ENCODE data around the gene CPA3.

Gene CPA3

DNA sequence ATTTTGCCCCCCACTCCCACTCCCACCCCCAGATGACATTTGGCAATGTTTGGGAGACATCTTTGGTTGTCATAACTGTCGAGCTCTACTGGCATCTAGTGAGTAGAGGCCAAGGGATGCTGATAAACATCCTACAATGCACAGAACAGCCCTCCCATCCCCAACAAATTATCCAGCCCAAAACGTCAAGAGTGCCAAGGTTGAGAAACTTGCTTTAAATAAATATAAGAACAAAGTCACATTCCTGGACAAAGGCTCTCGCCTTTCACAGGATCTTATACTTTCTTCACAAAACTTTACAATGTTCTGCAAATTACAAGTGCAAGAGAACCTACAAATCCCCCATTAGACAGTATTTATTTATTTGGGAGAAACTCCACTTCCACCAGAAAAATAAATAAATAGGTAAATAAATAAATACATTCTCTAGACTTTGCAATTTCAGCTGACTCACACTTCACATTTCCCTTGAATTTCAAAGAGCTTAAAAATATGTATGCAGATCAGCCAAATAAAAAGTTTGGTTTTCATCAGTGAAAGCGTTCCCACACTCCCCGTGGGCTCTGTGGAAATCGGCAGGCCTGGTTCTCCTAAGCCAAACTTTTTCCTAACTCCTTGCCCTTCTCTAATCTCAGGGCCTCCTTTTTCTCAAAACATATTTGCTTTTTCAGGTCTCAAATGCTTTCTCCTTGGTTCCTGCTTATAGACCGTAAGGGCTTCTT is 12.7 kb upstream of the CPA3 start:
- no peak for DNase-seq (ENCODE audit: low read depth in 1 of 2, low spot score in 1 of 2)
- no peak overlapping the region for H3K27ac ChIP-seq (replicated peaks)
- no peak overlapping the region for H3K4me3 ChIP-seq (replicated peaks; ENCODE audit: insufficient read depth, low read length)
- TF ChIP-seq, protein P1, sequence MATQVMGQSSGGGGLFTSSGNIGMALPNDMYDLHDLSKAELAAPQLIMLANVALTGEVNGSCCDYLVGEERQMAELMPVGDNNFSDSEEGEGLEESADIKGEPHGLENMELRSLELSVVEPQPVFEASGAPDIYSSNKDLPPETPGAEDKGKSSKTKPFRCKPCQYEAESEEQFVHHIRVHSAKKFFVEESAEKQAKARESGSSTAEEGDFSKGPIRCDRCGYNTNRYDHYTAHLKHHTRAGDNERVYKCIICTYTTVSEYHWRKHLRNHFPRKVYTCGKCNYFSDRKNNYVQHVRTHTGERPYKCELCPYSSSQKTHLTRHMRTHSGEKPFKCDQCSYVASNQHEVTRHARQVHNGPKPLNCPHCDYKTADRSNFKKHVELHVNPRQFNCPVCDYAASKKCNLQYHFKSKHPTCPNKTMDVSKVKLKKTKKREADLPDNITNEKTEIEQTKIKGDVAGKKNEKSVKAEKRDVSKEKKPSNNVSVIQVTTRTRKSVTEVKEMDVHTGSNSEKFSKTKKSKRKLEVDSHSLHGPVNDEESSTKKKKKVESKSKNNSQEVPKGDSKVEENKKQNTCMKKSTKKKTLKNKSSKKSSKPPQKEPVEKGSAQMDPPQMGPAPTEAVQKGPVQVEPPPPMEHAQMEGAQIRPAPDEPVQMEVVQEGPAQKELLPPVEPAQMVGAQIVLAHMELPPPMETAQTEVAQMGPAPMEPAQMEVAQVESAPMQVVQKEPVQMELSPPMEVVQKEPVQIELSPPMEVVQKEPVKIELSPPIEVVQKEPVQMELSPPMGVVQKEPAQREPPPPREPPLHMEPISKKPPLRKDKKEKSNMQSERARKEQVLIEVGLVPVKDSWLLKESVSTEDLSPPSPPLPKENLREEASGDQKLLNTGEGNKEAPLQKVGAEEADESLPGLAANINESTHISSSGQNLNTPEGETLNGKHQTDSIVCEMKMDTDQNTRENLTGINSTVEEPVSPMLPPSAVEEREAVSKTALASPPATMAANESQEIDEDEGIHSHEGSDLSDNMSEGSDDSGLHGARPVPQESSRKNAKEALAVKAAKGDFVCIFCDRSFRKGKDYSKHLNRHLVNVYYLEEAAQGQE (IDR thresholded peaks at IDR 0.05; ENCODE audit: insufficient replicate concordance, low read depth): no peak
- TF ChIP-seq, protein P2, sequence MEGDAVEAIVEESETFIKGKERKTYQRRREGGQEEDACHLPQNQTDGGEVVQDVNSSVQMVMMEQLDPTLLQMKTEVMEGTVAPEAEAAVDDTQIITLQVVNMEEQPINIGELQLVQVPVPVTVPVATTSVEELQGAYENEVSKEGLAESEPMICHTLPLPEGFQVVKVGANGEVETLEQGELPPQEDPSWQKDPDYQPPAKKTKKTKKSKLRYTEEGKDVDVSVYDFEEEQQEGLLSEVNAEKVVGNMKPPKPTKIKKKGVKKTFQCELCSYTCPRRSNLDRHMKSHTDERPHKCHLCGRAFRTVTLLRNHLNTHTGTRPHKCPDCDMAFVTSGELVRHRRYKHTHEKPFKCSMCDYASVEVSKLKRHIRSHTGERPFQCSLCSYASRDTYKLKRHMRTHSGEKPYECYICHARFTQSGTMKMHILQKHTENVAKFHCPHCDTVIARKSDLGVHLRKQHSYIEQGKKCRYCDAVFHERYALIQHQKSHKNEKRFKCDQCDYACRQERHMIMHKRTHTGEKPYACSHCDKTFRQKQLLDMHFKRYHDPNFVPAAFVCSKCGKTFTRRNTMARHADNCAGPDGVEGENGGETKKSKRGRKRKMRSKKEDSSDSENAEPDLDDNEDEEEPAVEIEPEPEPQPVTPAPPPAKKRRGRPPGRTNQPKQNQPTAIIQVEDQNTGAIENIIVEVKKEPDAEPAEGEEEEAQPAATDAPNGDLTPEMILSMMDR (IDR thresholded peaks at IDR 0.05; ENCODE audit: insufficient read depth, low read length): no peak
- TF ChIP-seq SPI1 (IDR thresholded peaks at IDR 0.05; ENCODE audit: borderline replicate concordance, low read depth): no peak
- TF ChIP-seq POLR2AphosphoS5 (IDR thresholded peaks at IDR 0.05; ENCODE audit: low read depth): no peak
- no peak for TF ChIP-seq GABPA (IDR thresholded peaks at IDR 0.05; ENCODE audit: low read depth)
- H3K27me3 ChIP-seq (ENCODE audit: insufficient read depth, poor library complexity, severe bottlenecking): no peaks in the 10 kb centered on the region

DNA sequence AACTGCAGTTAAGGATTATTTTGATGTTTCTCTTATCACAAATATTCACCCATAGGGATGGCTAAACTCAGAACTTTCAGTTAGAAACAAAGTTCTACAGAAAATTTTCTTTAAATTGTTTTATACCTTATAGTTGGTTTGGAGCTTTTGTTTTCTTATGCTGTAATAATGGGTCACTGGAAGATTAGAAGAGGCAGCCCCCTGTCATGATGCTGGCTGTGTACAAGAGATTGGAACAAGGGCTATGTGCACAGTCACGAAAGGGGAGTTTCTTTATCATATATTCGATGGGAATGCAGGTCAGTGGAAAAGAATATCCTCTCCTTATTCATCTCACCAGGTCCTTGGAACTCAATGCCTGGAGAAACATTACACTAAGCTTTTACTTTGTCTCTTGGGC is 12.0 kb upstream of the CPA3 start:
- TF ChIP-seq, protein P2 (IDR thresholded peaks at IDR 0.05; ENCODE audit: insufficient read depth, low read length): no peak
- TF ChIP-seq SPI1 (IDR thresholded peaks at IDR 0.05; ENCODE audit: borderline replicate concordance, low read depth) (no peak), POLR2AphosphoS5 (IDR thresholded peaks at IDR 0.05; ENCODE audit: low read depth) (no peak), GABPA (IDR thresholded peaks at IDR 0.05; ENCODE audit: low read depth) (no peak)
- TF ChIP-seq, protein P1 (IDR thresholded peaks at IDR 0.05; ENCODE audit: insufficient replicate concordance, low read depth): no peak
- H3K4me3 ChIP-seq (replicated peaks; ENCODE audit: insufficient read depth, low read length): no peak overlapping the region
- H3K27me3 ChIP-seq (ENCODE audit: insufficient read depth, poor library complexity, severe bottlenecking): no peaks in the 10 kb centered on the region
- DNase-seq (ENCODE audit: low read depth in 1 of 2, low spot score in 1 of 2): no peak
- no peak overlapping the region for H3K27ac ChIP-seq (replicated peaks)

DNA sequence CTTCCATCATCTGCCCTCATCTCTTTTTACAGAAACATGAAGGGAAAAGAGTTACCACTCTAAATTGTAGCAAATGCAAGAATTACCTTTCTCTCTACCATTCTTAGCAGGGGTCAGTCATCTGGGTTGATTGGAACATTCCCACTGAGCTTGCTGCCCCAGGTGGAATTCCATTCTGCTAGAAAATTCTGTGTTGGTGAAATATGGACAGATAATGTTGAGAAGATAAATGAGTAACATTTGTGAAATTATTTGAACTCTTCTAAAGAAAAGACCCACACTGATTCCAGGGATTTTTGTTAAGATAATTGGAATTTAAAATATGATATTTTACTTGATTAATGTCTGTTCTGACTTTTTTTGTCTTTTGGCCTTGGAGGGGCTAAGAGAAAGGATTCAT is 11.0 kb upstream of the CPA3 start:
- TF ChIP-seq GABPA (IDR thresholded peaks at IDR 0.05; ENCODE audit: low read depth) (no peak), SPI1 (IDR thresholded peaks at IDR 0.05; ENCODE audit: borderline replicate concordance, low read depth) (no peak), POLR2AphosphoS5 (IDR thresholded peaks at IDR 0.05; ENCODE audit: low read depth) (no peak)
- TF ChIP-seq, protein P2 (IDR thresholded peaks at IDR 0.05; ENCODE audit: insufficient read depth, low read length): no peak
- TF ChIP-seq, protein P1 (IDR thresholded peaks at IDR 0.05; ENCODE audit: insufficient replicate concordance, low read depth): no peak
- DNase-seq (ENCODE audit: low read depth in 1 of 2, low spot score in 1 of 2): no peak
- Histone ChIP-seq H3K27ac (replicated peaks) (no peak overlapping the region), H3K4me3 (replicated peaks; ENCODE audit: insufficient read depth, low read length) (no peak overlapping the region), H3K27me3 (ENCODE audit: insufficient read depth, poor library complexity, severe bottlenecking) (no peaks in the 10 kb centered on the region)

All from HL-60 (cell line).